Measurements from ENCODE around the gene TINAG. TPM values are rescaled to one million over a fixed set of nuclear protein-coding genes. Genes with fewer than 3 reads are reported as not detected.

Gene TINAG
- total RNA-seq, 4 donors from 2014 or later = not detected

- H3K9me3 ChIP-seq = no peaks in the 10 kb centered on the region
- DNase-seq (ENCODE audit: extremely low spot score) = no peak
- H3K4me3 ChIP-seq = no peak overlapping the region
- no peaks in the 10 kb centered on the region for H3K27me3 ChIP-seq
- 76% methylated on average over 5 of the region's 5 CpGs for WGBS
- H3K36me3 ChIP-seq = no peaks in the 10 kb centered on the region
- TF ChIP-seq POLR2A (IDR thresholded peaks at IDR 0.05; ENCODE audit: low read depth) = no peak
- no peak for TF ChIP-seq POLR2AphosphoS5 (IDR thresholded peaks at IDR 0.05)
- no peak for TF ChIP-seq EP300 (IDR thresholded peaks at IDR 0.05)
- no peak for TF ChIP-seq CTCF (IDR thresholded peaks at IDR 0.05)
- no peak overlapping the region for H3K27ac ChIP-seq (replicated peaks in 1 of 4)
- peaks cover 0 to 3% (median 0%) of the 10 kb centered on the region in 4 donors for H3K4me1 ChIP-seq
- intact Hi-C loops (cut with DNase I) = loop anchor here (5.0 kb wide), 1 partner anchor 279 kb away; no protein-coding TSS in a partner anchor
These were observed 41.8 kb upstream of the TINAG start for GRCh38 chr6:54266400-54266923.

GRCh38 chr6:54267798-54268197 is 40.4 kb upstream of the TINAG start:
- H3K27ac ChIP-seq (replicated peaks in 1 of 4) = no peak overlapping the region
- H3K9me3 ChIP-seq = no peaks in the 10 kb centered on the region
- no peak for DNase-seq (ENCODE audit: extremely low spot score)
- intact Hi-C loops (cut with DNase I) = loop anchor here (5.0 kb wide), 1 partner anchor 280 kb away; no protein-coding TSS in a partner anchor
- H3K4me1 ChIP-seq = no peaks in the 10 kb centered on the region
- no peaks in the 10 kb centered on the region for H3K36me3 ChIP-seq
- no peak overlapping the region for H3K4me3 ChIP-seq
- no peaks in the 10 kb centered on the region for H3K27me3 ChIP-seq
- TF ChIP-seq EP300 (IDR thresholded peaks at IDR 0.05) (no peak), POLR2AphosphoS5 (IDR thresholded peaks at IDR 0.05) (no peak), CTCF (IDR thresholded peaks at IDR 0.05) (peak; percentile 12 to 38 (median 19)), POLR2A (IDR thresholded peaks at IDR 0.05; ENCODE audit: low read depth) (no peak)
- WGBS = 72% methylated on average over 2 of the region's 2 CpGs

- H3K27ac ChIP-seq (replicated peaks in 1 of 4) = no peak overlapping the region
- H3K27me3 ChIP-seq = no peaks in the 10 kb centered on the region
- H3K4me1 ChIP-seq = no peaks in the 10 kb centered on the region
- no peak for TF ChIP-seq EP300 (IDR thresholded peaks at IDR 0.05)
- no peak for TF ChIP-seq POLR2AphosphoS5 (IDR thresholded peaks at IDR 0.05)
- no peak for TF ChIP-seq CTCF (IDR thresholded peaks at IDR 0.05)
- TF ChIP-seq POLR2A (IDR thresholded peaks at IDR 0.05; ENCODE audit: low read depth) = no peak
- WGBS = 91% methylated on average over 6 of the region's 6 CpGs
- no peaks in the 10 kb centered on the region for H3K9me3 ChIP-seq
- H3K36me3 ChIP-seq = no peaks in the 10 kb centered on the region
- intact Hi-C loops (cut with DNase I) = no loop called here
- no peak for DNase-seq (ENCODE audit: extremely low spot score)
- no peak overlapping the region for H3K4me3 ChIP-seq
These were observed 34.9 kb upstream of the TINAG start for GRCh38 chr6:54273214-54273820.

- H3K9me3 ChIP-seq = no peaks in the 10 kb centered on the region
- H3K27me3 ChIP-seq = no peaks in the 10 kb centered on the region
- TF ChIP-seq CTCF (IDR thresholded peaks at IDR 0.05) (no peak), POLR2AphosphoS5 (IDR thresholded peaks at IDR 0.05) (no peak), POLR2A (IDR thresholded peaks at IDR 0.05; ENCODE audit: low read depth) (no peak), EP300 (IDR thresholded peaks at IDR 0.05) (no peak)
- no peaks in the 10 kb centered on the region for H3K4me1 ChIP-seq
- intact Hi-C loops (cut with DNase I) = no loop called here
- no peak for DNase-seq (ENCODE audit: extremely low spot score)
- H3K27ac ChIP-seq (replicated peaks in 1 of 4) = no peak overlapping the region
- no peak overlapping the region for H3K4me3 ChIP-seq
- no peaks in the 10 kb centered on the region for H3K36me3 ChIP-seq
These were observed 33.9 kb upstream of the TINAG start for GRCh38 chr6:54274383-54274782.

GRCh38 chr6:54282186-54282585 is 26.1 kb upstream of the TINAG start:
- Histone ChIP-seq H3K9me3 (no peaks in the 10 kb centered on the region), H3K36me3 (no peaks in the 10 kb centered on the region), H3K4me1 (no peaks in the 10 kb centered on the region), H3K4me3 (no peak overlapping the region), H3K27me3 (no peaks in the 10 kb centered on the region), H3K27ac (replicated peaks in 1 of 4) (no peak overlapping the region)
- intact Hi-C loops (cut with DNase I) = no loop called here
- TF ChIP-seq POLR2AphosphoS5 (IDR thresholded peaks at IDR 0.05) = no peak
- TF ChIP-seq CTCF (IDR thresholded peaks at IDR 0.05) = no peak
- TF ChIP-seq EP300 (IDR thresholded peaks at IDR 0.05) = no peak
- TF ChIP-seq POLR2A (IDR thresholded peaks at IDR 0.05; ENCODE audit: low read depth) = no peak
- 77% methylated on average over 1 of the region's 1 CpG for WGBS
- no peak for DNase-seq (ENCODE audit: extremely low spot score)
